OCI-LY1 (cell line): Measurements from ENCODE around the gene ZSWIM1.

Experiments used
- H2AFZ ChIP-seq: fragments of 200-600 bp; sonication (generic), shearing (Covaris generic); 2 replicates; pipeline ENCODE4 v1.6.0; 2014; ENCODE audit warnings: antibody characterized with exemption, mild to moderate bottlenecking, low read length
- H3F3A ChIP-seq: fragments of 200-600 bp; sonication (generic), shearing (Covaris generic); 2 replicates; pipeline ENCODE4 v1.6.0; 2014; ENCODE audit warnings: mild to moderate bottlenecking, antibody characterized with exemption, low read length, moderate library complexity; ENCODE audit not compliant: insufficient read depth
- H3K27ac ChIP-seq: fragments of 200-600 bp; sonication (generic); 2 replicates; pipeline ENCODE4 v1.5.1; 2014; ENCODE audit warnings: low read length, mixed run types, mild to moderate bottlenecking, low read depth; ENCODE audit not compliant: poor library complexity, severe bottlenecking
- H3K27me3 ChIP-seq: fragments of 200-600 bp; sonication (generic); 2 replicates; pipeline ENCODE4 v1.6.0; 2014; ENCODE audit warnings: antibody characterized with exemption, mild to moderate bottlenecking, low read length, moderate library complexity; ENCODE audit not compliant: insufficient read depth
- H3K36me3 ChIP-seq: fragments of 200-600 bp; sonication (generic); 2 replicates; pipeline ENCODE4 v1.6.1; 2014; ENCODE audit warnings: mild to moderate bottlenecking, antibody characterized with exemption, low read length, moderate library complexity, mixed read lengths; ENCODE audit not compliant: insufficient read depth
- H3K4me1 ChIP-seq: fragments of 200-600 bp; sonication (generic); 2 replicates; pipeline ENCODE4 v1.5.1; 2014; ENCODE audit warnings: mild to moderate bottlenecking, low read length, moderate library complexity; ENCODE audit not compliant: insufficient read depth, severe bottlenecking
- H3K4me2 ChIP-seq: fragments of 200-600 bp; sonication (generic), shearing (Covaris generic); 2 replicates; pipeline ENCODE4 v1.6.1; 2014; ENCODE audit warnings: low read length
- H3K4me3 ChIP-seq: fragments of 200-600 bp; sonication (generic); 2 replicates; pipeline ENCODE4 v1.5.1; 2014; ENCODE audit warnings: low read length, low read depth, mild to moderate bottlenecking, mixed read lengths; ENCODE audit not compliant: poor library complexity, severe bottlenecking
- H3K79me2 ChIP-seq: fragments of 200-600 bp; shearing (Covaris generic); 2 replicates; pipeline ENCODE4 v1.6.1; 2016; ENCODE audit warnings: mixed run types, low read length, mixed read lengths; ENCODE audit not compliant: insufficient read depth
- H3K9ac ChIP-seq: fragments of 200-600 bp; sonication (generic), shearing (Covaris generic); 2 replicates; pipeline ENCODE4 v1.6.1; 2014; ENCODE audit warnings: mild to moderate bottlenecking, low read length, mixed read lengths
- H3K9me2 ChIP-seq: fragments of 200-600 bp; sonication (generic), shearing (Covaris generic); 2 replicates; pipeline ENCODE4 v1.6.1; 2014; ENCODE audit warnings: low read depth, mild to moderate bottlenecking, low read length, mixed read lengths
- H3K9me3 ChIP-seq: fragments of 200-600 bp; shearing (Covaris generic); 2 replicates; pipeline ENCODE4 v1.6.1; 2014; ENCODE audit warnings: low read length, mixed read lengths
- H4K20me1 ChIP-seq: fragments of 200-600 bp; sonication (generic), shearing (Covaris generic); 2 replicates; pipeline ENCODE4 v1.6.0; 2016; ENCODE audit warnings: mild to moderate bottlenecking, low read length; ENCODE audit not compliant: insufficient read depth
- CTCF ChIP-seq: fragments of 200-600 bp; sonication (generic), shearing (Covaris generic); IDR thresholded peaks from 2 replicates; pipeline ENCODE4 v1.5.1; 2017; ENCODE audit warnings: mild to moderate bottlenecking, antibody characterized with exemption, low read length, moderate library complexity, mixed read lengths
- EZH2 ChIP-seq: fragments of 200-600 bp; sonication (generic), shearing (Covaris generic); IDR thresholded peaks from 2 replicates; pipeline ENCODE4 v1.8.0; 2017; ENCODE audit warnings: borderline replicate concordance, mixed run types, mild to moderate bottlenecking, antibody characterized with exemption, low read length, moderate library complexity, mixed read lengths

ZSWIM1 gene

GRCh38 chr20:45897289-45897688 lies 16.3 kb downstream of the ZSWIM1 start:
- Histone ChIP-seq H3K27me3 (no peaks in the 10 kb centered on the region), H3K4me2 (no peak overlapping the region), H3K36me3 (peaks cover 23% of the 10 kb centered on the region; the same call in 1 of the 2 replicates), H3K4me3 (no peak overlapping the region), H3K9me3 (no peaks in the 10 kb centered on the region), H4K20me1 (no peaks in the 10 kb centered on the region), H3K79me2 (no peaks in the 10 kb centered on the region), H3K27ac (no peak overlapping the region), H2AFZ (no peak overlapping the region), H3F3A (no peaks in the 10 kb centered on the region), H3K9ac (no peak overlapping the region), H3K9me2 (no peaks in the 10 kb centered on the region), H3K4me1 (peaks cover 8% of the 10 kb centered on the region)
- TF ChIP-seq CTCF, result no peak

- no peak overlapping the region for H3K9ac ChIP-seq
- no peak overlapping the region for H2AFZ ChIP-seq
- peaks cover 4% of the 10 kb centered on the region for H3K4me1 ChIP-seq
- no peaks in the 10 kb centered on the region for H3F3A ChIP-seq
- H3K27ac ChIP-seq, result no peak overlapping the region
- TF ChIP-seq CTCF (no peak), EZH2 (no peak)
- H4K20me1 ChIP-seq, result no peaks in the 10 kb centered on the region
- no peak overlapping the region for H3K4me3 ChIP-seq
- no peaks in the 10 kb centered on the region for H3K9me3 ChIP-seq
- no peak overlapping the region for H3K4me2 ChIP-seq
- peaks cover 23% of the 10 kb centered on the region; the same call in 1 of the 2 replicates for H3K36me3 ChIP-seq
- no peaks in the 10 kb centered on the region for H3K79me2 ChIP-seq
- no peaks in the 10 kb centered on the region for H3K27me3 ChIP-seq
- no peaks in the 10 kb centered on the region for H3K9me2 ChIP-seq
These were observed 16.7 kb downstream of the ZSWIM1 start for GRCh38 chr20:45897692-45898091.

GRCh38 chr20:45898285-45898684 lies 17.3 kb downstream of the ZSWIM1 start:
- H3K36me3 ChIP-seq, result peaks cover 23% of the 10 kb centered on the region; the same call in 1 of the 2 replicates
- H3K27ac ChIP-seq, result no peak overlapping the region
- H4K20me1 ChIP-seq, result no peaks in the 10 kb centered on the region
- TF ChIP-seq CTCF, result no peak
- TF ChIP-seq EZH2, result no peak
- no peak overlapping the region for H2AFZ ChIP-seq
- no peak overlapping the region for H3K4me2 ChIP-seq
- no peaks in the 10 kb centered on the region for H3K27me3 ChIP-seq
- no peaks in the 10 kb centered on the region for H3K4me1 ChIP-seq
- H3K9me3 ChIP-seq, result no peaks in the 10 kb centered on the region
- H3K79me2 ChIP-seq, result no peaks in the 10 kb centered on the region
- H3K9me2 ChIP-seq, result no peaks in the 10 kb centered on the region
- no peak overlapping the region for H3K9ac ChIP-seq
- no peak overlapping the region for H3K4me3 ChIP-seq
- H3F3A ChIP-seq, result no peaks in the 10 kb centered on the region
